Measurements from ENCODE around the gene RNF115. TPM values are rescaled to one million over a fixed set of nuclear protein-coding genes. Genes with fewer than 3 reads are reported as not detected.

Gene RNF115
- total and polyA plus RNA-seq, 2 of the 13 experiments (the other 11 are each of a cell fraction or from before 2014, with no cell fraction given) = 6.0 to 10.1 TPM

- TF ChIP-seq SIX1 (CRISPR knock-in tag; IDR thresholded peaks at IDR 0.05; ENCODE audit: borderline replicate concordance) = no peak
- peak; percentile 42; the same call in 1 of the 2 replicates for TF ChIP-seq ZFX (CRISPR knock-in tag; IDR thresholded peaks at IDR 0.05; ENCODE audit: low read depth)
- no peak for TF ChIP-seq MTF1 (CRISPR knock-in tag; IDR thresholded peaks at IDR 0.05)
- TF ChIP-seq ZNF672 (CRISPR knock-in tag; IDR thresholded peaks at IDR 0.05) = no peak
- TF ChIP-seq ZSCAN22 (CRISPR knock-in tag; IDR thresholded peaks at IDR 0.05) = no peak
- peak; percentile 45; the same call in 1 of the 2 replicates for TF ChIP-seq PHF8 (CRISPR knock-in tag; IDR thresholded peaks at IDR 0.05)
- no peak for TF ChIP-seq EHMT2 (IDR thresholded peaks at IDR 0.05; ENCODE audit: borderline replicate concordance, low read depth, low read length)
- TF ChIP-seq ZNF609 (CRISPR knock-in tag; IDR thresholded peaks at IDR 0.05; ENCODE audit: borderline replicate concordance) = no peak
- no peak for TF ChIP-seq MEIS1 (CRISPR knock-in tag; IDR thresholded peaks at IDR 0.05; ENCODE audit: borderline replicate concordance)
- peak; percentile 46; the same call in 1 of the 2 replicates for TF ChIP-seq MAZ (IDR thresholded peaks at IDR 0.05; ENCODE audit: borderline replicate concordance, low read depth, low read length)
- TF ChIP-seq MAZ (CRISPR knock-in tag; IDR thresholded peaks at IDR 0.05; ENCODE audit: low read depth) = peak; percentile 78
- no peak for TF ChIP-seq REXO4 (CRISPR knock-in tag; IDR thresholded peaks at IDR 0.05; ENCODE audit: borderline replicate concordance)
- TF ChIP-seq, protein P1, sequence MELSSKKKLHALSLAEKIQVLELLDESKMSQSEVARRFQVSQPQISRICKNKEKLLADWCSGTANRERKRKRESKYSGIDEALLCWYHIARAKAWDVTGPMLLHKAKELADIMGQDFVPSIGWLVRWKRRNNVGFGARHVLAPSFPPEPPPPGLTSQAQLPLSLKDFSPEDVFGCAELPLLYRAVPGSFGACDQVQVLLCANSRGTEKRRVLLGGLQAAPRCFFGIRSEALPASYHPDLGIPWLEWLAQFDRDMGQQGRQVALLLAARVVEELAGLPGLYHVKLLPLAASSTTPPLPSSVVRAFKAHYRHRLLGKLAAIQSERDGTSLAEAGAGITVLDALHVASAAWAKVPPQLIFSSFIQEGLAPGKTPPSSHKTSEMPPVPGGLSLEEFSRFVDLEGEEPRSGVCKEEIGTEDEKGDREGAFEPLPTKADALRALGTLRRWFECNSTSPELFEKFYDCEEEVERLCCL (CRISPR knock-in tag; IDR thresholded peaks at IDR 0.05; ENCODE audit: borderline replicate concordance) = no peak
- TF ChIP-seq ZNF251 (CRISPR knock-in tag; IDR thresholded peaks at IDR 0.05) = no peak
- TF ChIP-seq TRIM22 (IDR thresholded peaks at IDR 0.05) = no peak
- no peak for TF ChIP-seq KMT2B (CRISPR knock-in tag; IDR thresholded peaks at IDR 0.05)
- TF ChIP-seq GATA4 (IDR thresholded peaks at IDR 0.05; ENCODE audit: borderline replicate concordance, low read depth) = no peak
- no peak for TF ChIP-seq ARNTL (CRISPR knock-in tag; IDR thresholded peaks at IDR 0.05)
- no peak for TF ChIP-seq ATF7-NPFF (CRISPR knock-in tag; IDR thresholded peaks at IDR 0.05; ENCODE audit: low read depth)
- 0 out of 2 replicates have a peak, but pooled peaks have one; percentile 32 for TF ChIP-seq ZNF563 (CRISPR knock-in tag; IDR thresholded peaks at IDR 0.05)
- TF ChIP-seq, protein P2, sequence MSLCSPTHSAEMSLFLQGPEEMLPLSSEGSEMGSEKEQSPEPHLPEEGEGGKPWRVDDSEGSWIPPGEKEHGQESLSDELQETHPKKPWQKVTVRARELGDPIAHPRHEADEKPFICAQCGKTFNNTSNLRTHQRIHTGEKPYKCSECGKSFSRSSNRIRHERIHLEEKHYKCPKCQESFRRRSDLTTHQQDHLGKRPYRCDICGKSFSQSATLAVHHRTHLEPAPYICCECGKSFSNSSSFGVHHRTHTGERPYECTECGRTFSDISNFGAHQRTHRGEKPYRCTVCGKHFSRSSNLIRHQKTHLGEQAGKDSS (CRISPR knock-in tag; IDR thresholded peaks at IDR 0.05; ENCODE audit: borderline replicate concordance, low read depth) = peak; percentile 50; the same call in 1 of the 2 replicates
Observed at GRCh38 chr1:145720878-145721671, 102.8 kb downstream of the RNF115 start (continued).

Measured in HepG2 (cell line).